CD8-positive, alpha-beta memory T cell (primary cell): ENCODE results near the gene CUTA. TPM values are rescaled to one million over a fixed set of nuclear protein-coding genes. Genes with fewer than 3 reads are reported as not detected.

Experiments
- CTCF ChIA-PET: fragments of 350-600 bp; sonication (Branson Sonifier 250); formaldehyde crosslinking; loops from one replicate; lab custom pipeline; 2021; ENCODE audit warnings: antibody characterized with exemption; lab: Charles Lee
- POLR2A ChIA-PET: fragments of 350-600 bp; sonication (Branson Sonifier 250); formaldehyde crosslinking; loops from one replicate; lab custom pipeline; 2021; ENCODE audit warnings: antibody characterized with exemption; lab: Charles Lee
- DNase-seq, 5 donors: peaks; one replicate each; pipeline versions ENCODE4 v3.0.0 to v3.0.0-alpha.2; 2020 to 2022; ENCODE audit warnings: mixed read lengths in 1 of 5
- H3K27ac ChIP-seq: one replicate; pipeline ENCODE4 v1.7.0; 2013; ENCODE audit warnings: low read depth, mild to moderate bottlenecking, low read length, moderate library complexity
- H3K27me3 ChIP-seq: 2 replicates; pipeline ENCODE4 v1.7.0; 2013; ENCODE audit warnings: low read length, mild to moderate bottlenecking; ENCODE audit not compliant: insufficient read depth, poor library complexity, severe bottlenecking
- H3K36me3 ChIP-seq: 2 replicates; pipeline ENCODE4 v1.7.0; 2013; ENCODE audit warnings: mild to moderate bottlenecking, low read length, moderate library complexity; ENCODE audit not compliant: insufficient read depth
- H3K4me1 ChIP-seq: 2 replicates; pipeline ENCODE4 v1.7.0; 2013; ENCODE audit warnings: mild to moderate bottlenecking, low read length, moderate library complexity; ENCODE audit not compliant: insufficient read depth
- H3K4me3 ChIP-seq: 2 replicates; pipeline ENCODE4 v1.7.0; 2013; ENCODE audit warnings: mild to moderate bottlenecking, low read length
- H3K9me3 ChIP-seq: 2 replicates; pipeline ENCODE4 v1.7.0; 2013; ENCODE audit warnings: mild to moderate bottlenecking, low read length
- H3K27ac Mint-ChIP-seq, 8 donors: one replicate each; pipeline ENCODE4 v1.8.0; 2020 to 2021; ENCODE audit warnings: mixed read lengths in 8 of 8, mild to moderate bottlenecking in 6 of 8, inconsistent platforms in 3 of 8, moderate library complexity in 3 of 8
- H3K27me3 Mint-ChIP-seq, 2 donors: one replicate each; pipeline ENCODE4 v1.8.0; 2020 to 2021; ENCODE audit warnings: mixed read lengths in 2 of 2, mild to moderate bottlenecking in 1 of 2, moderate library complexity in 1 of 2
- H3K36me3 Mint-ChIP-seq, 3 donors: one replicate each; pipeline ENCODE4 v1.8.0; 2020 to 2021; ENCODE audit warnings: mixed read lengths in 3 of 3, inconsistent platforms in 1 of 3, mild to moderate bottlenecking in 1 of 3
- H3K4me1 Mint-ChIP-seq, 3 donors: one replicate each; pipeline ENCODE4 v1.8.0; 2020 to 2021; ENCODE audit warnings: mixed read lengths in 3 of 3, inconsistent platforms in 1 of 3, mild to moderate bottlenecking in 1 of 3
- H3K4me3 Mint-ChIP-seq, 7 donors: one replicate each; pipeline ENCODE4 v1.8.0; 2020 to 2021; ENCODE audit warnings: mixed read lengths in 7 of 7, mild to moderate bottlenecking in 6 of 7, moderate library complexity in 4 of 7, inconsistent platforms in 2 of 7
- H3K9me3 Mint-ChIP-seq, 5 donors: one replicate each; pipeline ENCODE4 v1.8.0; 2020 to 2022; ENCODE audit warnings: mixed read lengths in 5 of 5, mild to moderate bottlenecking in 3 of 5, moderate library complexity in 2 of 5, inconsistent platforms in 1 of 5
- polyA plus RNA-seq: library from polyadenylated mRNA; unstranded; fragments of 300-500 nt; fragmentation: Illumina TruSeq; gene quantifications from one replicate; pipeline ENCODE4 v1.2.3, GENCODE V29; 2021
- total RNA-seq, 2 experiments: library from RNA; stranded (reverse); gene quantifications; one replicate each; pipeline ENCODE4 v1.2.3, GENCODE V29; 2021

The CUTA gene
- total and polyA plus RNA-seq, 3 experiments from 2014 or later, result 149 to 451 (median 164) TPM

GRCh38 chr6:33437666-33438065 is 19.8 kb upstream of the CUTA start:
- peaks cover 22% of the 10 kb centered on the region for H3K36me3 ChIP-seq
- no peak for DNase-seq
- no peaks in the 10 kb centered on the region for H3K27me3 ChIP-seq
- no peak overlapping the region for H3K4me3 ChIP-seq
- Mint-ChIP-seq H3K36me3 (peaks cover 3 to 76% (median 16%) of the 10 kb centered on the region in 3 donors), H3K4me3 (no peak overlapping the region), H3K4me1 (peaks cover 10 to 18% (median 10%) of the 10 kb centered on the region in 3 donors), H3K9me3 (no peaks in the 10 kb centered on the region), H3K27ac (peak overlapping the region in 1 of 8 donors; percentile 47), H3K27me3 (no peaks in the 10 kb centered on the region)
- no peak overlapping the region for H3K27ac ChIP-seq
- POLR2A ChIA-PET, result no interaction called here
- peaks cover 5% of the 10 kb centered on the region for H3K4me1 ChIP-seq
- CTCF ChIA-PET, result interaction anchor here (1.5 kb wide), 1 partner anchor 28 kb away, joined by 3 read pairs; no protein-coding TSS in a partner anchor
- no peaks in the 10 kb centered on the region for H3K9me3 ChIP-seq

- H3K4me1 ChIP-seq, result peaks cover 32% of the 10 kb centered on the region
- H3K27me3 ChIP-seq, result no peaks in the 10 kb centered on the region
- H3K4me3 ChIP-seq, result no peak overlapping the region
- peaks cover 18% of the 10 kb centered on the region for H3K36me3 ChIP-seq
- CTCF ChIA-PET, result interaction anchor here (1.2 kb wide), 1 partner anchor 273 kb away, joined by 3 read pairs; no protein-coding TSS in a partner anchor
- Mint-ChIP-seq H3K4me1 (peaks cover 31 to 39% (median 38%) of the 10 kb centered on the region in 3 donors), H3K27ac (peak overlapping the region in 1 of 8 donors; percentile 23), H3K4me3 (no peak overlapping the region), H3K36me3 (peaks cover 3 to 55% (median 14%) of the 10 kb centered on the region in 3 donors), H3K27me3 (no peaks in the 10 kb centered on the region), H3K9me3 (no peaks in the 10 kb centered on the region)
- no peaks in the 10 kb centered on the region for H3K9me3 ChIP-seq
- no peak for DNase-seq
- H3K27ac ChIP-seq, result no peak overlapping the region
- POLR2A ChIA-PET, result no interaction called here
These were observed 17.1 kb upstream of the CUTA start for GRCh38 chr6:33434961-33435360.

GRCh38 chr6:33433544-33434191 is 15.8 kb upstream of the CUTA start:
- peak overlapping the region in 2 of 7 donors; percentile 70 to 79 for H3K4me3 Mint-ChIP-seq
- ChIA-PET CTCF (no interaction called here), POLR2A (interaction anchor here (1.0 kb wide), 1 partner anchor 17 kb away, joined by 3 read pairs; no protein-coding TSS in a partner anchor)
- H3K4me1 Mint-ChIP-seq, result peaks cover 44 to 50% (median 46%) of the 10 kb centered on the region in 3 donors
- Histone ChIP-seq H3K27me3 (no peaks in the 10 kb centered on the region), H3K4me3 (no peak overlapping the region), H3K9me3 (no peaks in the 10 kb centered on the region), H3K36me3 (peaks cover 13% of the 10 kb centered on the region), H3K27ac (no peak overlapping the region), H3K4me1 (peaks cover 45% of the 10 kb centered on the region)
- no peaks in the 10 kb centered on the region for H3K9me3 Mint-ChIP-seq
- DNase-seq, result no peak
- peak overlapping the region in 4 of 8 donors; percentile 3 to 84 (median 57) for H3K27ac Mint-ChIP-seq
- H3K36me3 Mint-ChIP-seq, result peaks cover 3 to 46% (median 7%) of the 10 kb centered on the region in 3 donors
- H3K27me3 Mint-ChIP-seq, result no peaks in the 10 kb centered on the region

- peak overlapping the region in 7 of 8 donors; percentile 85 to 95 (median 88) for H3K27ac Mint-ChIP-seq
- Histone ChIP-seq H3K4me1 (peaks cover 50% of the 10 kb centered on the region), H3K4me3 (no peak overlapping the region), H3K27ac (no peak overlapping the region), H3K27me3 (no peaks in the 10 kb centered on the region), H3K9me3 (no peaks in the 10 kb centered on the region), H3K36me3 (peaks cover 7% of the 10 kb centered on the region)
- H3K36me3 Mint-ChIP-seq, result peaks cover 3 to 44% (median 7%) of the 10 kb centered on the region in 3 donors
- ChIA-PET POLR2A (no interaction called here), CTCF (no interaction called here)
- no peaks in the 10 kb centered on the region for H3K9me3 Mint-ChIP-seq
- no peak for DNase-seq
- H3K4me1 Mint-ChIP-seq, result peaks cover 49 to 56% (median 52%) of the 10 kb centered on the region in 3 donors
- H3K27me3 Mint-ChIP-seq, result peaks cover 0 to 4% of the 10 kb centered on the region in 2 donors
- H3K4me3 Mint-ChIP-seq, result peak overlapping the region in 6 of 7 donors; percentile 45 to 77 (median 72)
These were observed 15.2 kb upstream of the CUTA start for GRCh38 chr6:33433001-33433543.

- Mint-ChIP-seq H3K4me3 (peak overlapping the region in 6 of 7 donors; percentile 45 to 88 (median 72)), H3K27me3 (peaks cover 0 to 4% of the 10 kb centered on the region in 2 donors), H3K36me3 (peaks cover 3 to 40% (median 7%) of the 10 kb centered on the region in 3 donors), H3K4me1 (peaks cover 50 to 58% (median 53%) of the 10 kb centered on the region in 3 donors), H3K27ac (peak overlapping the region; percentile 56 to 95 (median 88)), H3K9me3 (no peaks in the 10 kb centered on the region)
- Histone ChIP-seq H3K4me1 (peaks cover 50% of the 10 kb centered on the region), H3K27ac (no peak overlapping the region), H3K4me3 (no peak overlapping the region), H3K9me3 (no peaks in the 10 kb centered on the region), H3K27me3 (no peaks in the 10 kb centered on the region), H3K36me3 (peaks cover 5% of the 10 kb centered on the region)
- ChIA-PET CTCF (no interaction called here), POLR2A (no interaction called here)
- DNase-seq, result no peak
These were observed 14.6 kb upstream of the CUTA start for GRCh38 chr6:33432546-33432945.

GRCh38 chr6:33431880-33432541 is 14.1 kb upstream of the CUTA start:
- no peaks in the 10 kb centered on the region for H3K9me3 Mint-ChIP-seq
- peak overlapping the region in 5 of 7 donors; percentile 43 to 88 (median 69) for H3K4me3 Mint-ChIP-seq
- no peaks in the 10 kb centered on the region for H3K9me3 ChIP-seq
- H3K36me3 ChIP-seq, result no peaks in the 10 kb centered on the region
- ChIA-PET POLR2A (interaction anchor here (1.5 to 2.5 kb wide), 2 partner anchors 22 to 101 kb away, joined by 4 to 14 read pairs; partner anchors contain the start of gene ZBTB9), CTCF (no interaction called here)
- H3K27me3 Mint-ChIP-seq, result peaks cover 0 to 9% of the 10 kb centered on the region in 2 donors
- peaks cover 0 to 40% (median 7%) of the 10 kb centered on the region in 3 donors for H3K36me3 Mint-ChIP-seq
- H3K27me3 ChIP-seq, result no peaks in the 10 kb centered on the region
- H3K27ac ChIP-seq, result peak overlapping the region; percentile 36
- peaks cover 55 to 63% (median 58%) of the 10 kb centered on the region in 3 donors for H3K4me1 Mint-ChIP-seq
- DNase-seq, result peak in 1 of 5 donors; percentile 41
- H3K4me3 ChIP-seq, result peak overlapping the region; percentile 34
- H3K4me1 ChIP-seq, result peaks cover 55% of the 10 kb centered on the region
- peak overlapping the region; percentile 27 to 95 (median 90) for H3K27ac Mint-ChIP-seq

- H3K4me1 Mint-ChIP-seq, result peaks cover 63 to 71% (median 66%) of the 10 kb centered on the region in 3 donors
- POLR2A ChIA-PET, result interaction anchor here (0.7 to 2.5 kb wide), 10 partner anchors 10 to 190 kb away, joined by 3 to 14 read pairs (median 4); partner anchors contain the start of genes BAK1, ITPR3 and ZBTB9
- H3K27ac Mint-ChIP-seq, result peak overlapping the region; percentile 82 to 98 (median 96)
- H3K36me3 Mint-ChIP-seq, result peaks cover 0 to 35% (median 1%) of the 10 kb centered on the region in 3 donors
- no peaks in the 10 kb centered on the region for H3K27me3 ChIP-seq
- H3K4me1 ChIP-seq, result peaks cover 56% of the 10 kb centered on the region
- no peaks in the 10 kb centered on the region for H3K9me3 ChIP-seq
- H3K9me3 Mint-ChIP-seq, result no peaks in the 10 kb centered on the region
- H3K27me3 Mint-ChIP-seq, result peaks cover 0 to 11% of the 10 kb centered on the region in 2 donors
- DNase-seq, result peak; percentile 72 to 93 (median 83)
- H3K4me3 Mint-ChIP-seq, result peak overlapping the region; percentile 88 to 94 (median 89)
- H3K36me3 ChIP-seq, result no peaks in the 10 kb centered on the region
- H3K4me3 ChIP-seq, result peak overlapping the region; percentile 34
- peak overlapping the region; percentile 36 for H3K27ac ChIP-seq
- CTCF ChIA-PET, result interaction anchor here (0.7 to 2.7 kb wide), 9 partner anchors 9 to 183 kb away, joined by 3 to 15 read pairs (median 3); partner anchors contain the start of gene CUTA
These were observed 13.3 kb upstream of the CUTA start for GRCh38 chr6:33430991-33431879.
